Neural cell (in vitro differentiated cells): ENCODE measurements around the gene TRPT1. TPM values are rescaled to one million over a fixed set of nuclear protein-coding genes. Genes with fewer than 3 reads are reported as not detected.

ENCODE experiments used
- H2AFZ ChIP-seq: fragments of 200-600, 300-800 bp; sonication (generic), shearing (Covaris generic); 2 replicates; pipeline ENCODE4 v1.6.0; 2014; ENCODE audit warnings: low read depth, mild to moderate bottlenecking, antibody characterized with exemption, low read length, moderate library complexity
- H3F3A ChIP-seq: fragments of 200-600 bp; shearing (Covaris generic); 2 replicates; pipeline ENCODE4 v1.6.1; 2016; ENCODE audit warnings: mild to moderate bottlenecking, moderate library complexity, mixed read lengths, antibody characterized with exemption, low read length; ENCODE audit not compliant: insufficient read depth, poor library complexity, severe bottlenecking
- H3K27ac ChIP-seq: fragments of 200-600, 300-800 bp; sonication (generic), shearing (Covaris generic); 2 replicates; pipeline ENCODE4 v1.5.1; 2014; ENCODE audit warnings: mild to moderate bottlenecking, low read length, moderate library complexity
- H3K27me3 ChIP-seq: fragments of 300-800, 200-600 bp; sonication (generic), shearing (Covaris generic); 2 replicates; pipeline ENCODE4 v1.6.0; 2014; ENCODE audit warnings: mild to moderate bottlenecking, low read depth, low read length, moderate library complexity; ENCODE audit not compliant: insufficient read depth
- H3K36me3 ChIP-seq: fragments of 300-800, 200-600 bp; sonication (generic), shearing (Covaris generic); 2 replicates; pipeline ENCODE4 v1.5.1; 2014; ENCODE audit warnings: mild to moderate bottlenecking, antibody characterized with exemption, low read length, moderate library complexity; ENCODE audit not compliant: insufficient read depth
- H3K4me2 ChIP-seq: fragments of 300-800, 200-600 bp; sonication (generic), shearing (Covaris generic); 2 replicates; pipeline ENCODE4 v1.6.0; 2014; ENCODE audit warnings: mild to moderate bottlenecking, low read length
- H3K4me3 ChIP-seq: fragments of 300-800, 200-600 bp; sonication (generic), shearing (Covaris generic); 2 replicates; pipeline ENCODE4 v1.5.1; 2014; ENCODE audit warnings: mild to moderate bottlenecking, low read length, moderate library complexity
- H3K79me2 ChIP-seq: fragments of 200-600 bp; shearing (Covaris generic); replicated peaks from 2 replicates; pipeline ENCODE4 v1.6.0; 2014; ENCODE audit warnings: mild to moderate bottlenecking, low read length, moderate library complexity; ENCODE audit not compliant: insufficient read depth
- H3K9ac ChIP-seq: fragments of 300-800, 200-600 bp; sonication (generic), shearing (Covaris generic); 2 replicates; pipeline ENCODE4 v1.6.1; 2016; ENCODE audit warnings: mild to moderate bottlenecking, low read length, mixed read lengths
- H3K9me2 ChIP-seq: fragments of 200-600 bp; shearing (Covaris generic); 2 replicates; pipeline ENCODE4 v1.6.1; 2016; ENCODE audit warnings: mild to moderate bottlenecking, low read length, mixed read lengths; ENCODE audit not compliant: insufficient read depth
- H3K9me3 ChIP-seq: fragments of 200-600, 300-800 bp; sonication (generic), shearing (Covaris generic); 2 replicates; pipeline ENCODE4 v1.6.1; 2016; ENCODE audit warnings: mild to moderate bottlenecking, mixed run types, low read length, moderate library complexity, mixed read lengths
- H4K20me1 ChIP-seq: fragments of 200-600 bp; shearing (Covaris generic); 2 replicates; pipeline ENCODE4 v1.6.1; 2016; ENCODE audit warnings: mild to moderate bottlenecking, mixed run types; ENCODE audit not compliant: insufficient read depth
- EP300 ChIP-seq: fragments of 450-650 bp; conservative IDR thresholded peaks from 2 replicates; pipeline ENCODE4 v1.6.1; 2014; ENCODE audit warnings: antibody characterized with exemption, mild to moderate bottlenecking, moderate library complexity; ENCODE audit not compliant: poor library complexity, severe bottlenecking
- EZH2 ChIP-seq: fragments of 200-600, 300-800 bp; shearing (Covaris generic), sonication (generic); IDR thresholded peaks from 2 replicates; pipeline ENCODE4 v1.6.1; 2014; ENCODE audit warnings: antibody characterized with exemption, low read length, borderline replicate concordance, mild to moderate bottlenecking; ENCODE audit not compliant: insufficient read depth, poor library complexity, severe bottlenecking
- MXI1 ChIP-seq: fragments of 450-650 bp; conservative IDR thresholded peaks from 2 replicates; pipeline ENCODE4 v1.6.1; 2014; ENCODE audit warnings: antibody characterized with exemption, mild to moderate bottlenecking; ENCODE audit not compliant: poor library complexity, severe bottlenecking
- POLR2AphosphoS5 ChIP-seq: IDR thresholded peaks from 2 replicates; pipeline ENCODE4 v1.6.1; 2012
- RAD21 ChIP-seq: fragments of 450-650 bp; conservative IDR thresholded peaks from 2 replicates; pipeline ENCODE4 v1.6.1; 2014; ENCODE audit warnings: antibody characterized with exemption, mild to moderate bottlenecking, moderate library complexity
- SMC3 ChIP-seq: fragments of 450-650 bp; conservative IDR thresholded peaks from 2 replicates; pipeline ENCODE4 v1.6.1; 2014; ENCODE audit warnings: antibody characterized with exemption, mild to moderate bottlenecking, moderate library complexity; ENCODE audit not compliant: poor library complexity
- polyA plus RNA-seq: library from polyadenylated mRNA; depleted of rRNA; stranded (reverse); fragments of >200 nt; gene quantifications from 2 replicates; pipeline ENCODE4 v1.2.3, GENCODE V29; 2014
- TF ChIP-seq, protein P1 (sequence below): IDR thresholded peaks from 2 replicates; pipeline ENCODE4 v1.6.1; 2012; ENCODE audit warnings: borderline replicate concordance
- TF ChIP-seq, protein P2 (sequence below): fragments of 450-650 bp; IDR thresholded peaks from 2 replicates; pipeline ENCODE4 v1.5.1; 2014; ENCODE audit warnings: antibody characterized with exemption, mild to moderate bottlenecking, moderate library complexity; ENCODE audit not compliant: poor library complexity, severe bottlenecking

The TRPT1 gene
- polyA plus RNA-seq, 1 donor from 2014 or later: 67.2 TPM

GRCh38 chr11:64239662-64240434 lies 13.9 kb upstream of the TRPT1 start:
- H3F3A ChIP-seq: no peaks in the 10 kb centered on the region
- peak overlapping the region; percentile 94 for H3K27ac ChIP-seq
- no peaks in the 10 kb centered on the region for H3K9me3 ChIP-seq
- H3K4me2 ChIP-seq: peak overlapping the region; percentile 79
- no peaks in the 10 kb centered on the region for H3K27me3 ChIP-seq
- peak overlapping the region; percentile 97 for H3K4me3 ChIP-seq
- H3K36me3 ChIP-seq: no peaks in the 10 kb centered on the region
- H3K79me2 ChIP-seq: no peaks in the 10 kb centered on the region
- peak overlapping the region; percentile 66 for H2AFZ ChIP-seq
- H3K9ac ChIP-seq: peak overlapping the region; percentile 82
- no peaks in the 10 kb centered on the region for H3K9me2 ChIP-seq
- TF ChIP-seq MXI1: no peak
- no peak for TF ChIP-seq EZH2
- TF ChIP-seq, protein P1, sequence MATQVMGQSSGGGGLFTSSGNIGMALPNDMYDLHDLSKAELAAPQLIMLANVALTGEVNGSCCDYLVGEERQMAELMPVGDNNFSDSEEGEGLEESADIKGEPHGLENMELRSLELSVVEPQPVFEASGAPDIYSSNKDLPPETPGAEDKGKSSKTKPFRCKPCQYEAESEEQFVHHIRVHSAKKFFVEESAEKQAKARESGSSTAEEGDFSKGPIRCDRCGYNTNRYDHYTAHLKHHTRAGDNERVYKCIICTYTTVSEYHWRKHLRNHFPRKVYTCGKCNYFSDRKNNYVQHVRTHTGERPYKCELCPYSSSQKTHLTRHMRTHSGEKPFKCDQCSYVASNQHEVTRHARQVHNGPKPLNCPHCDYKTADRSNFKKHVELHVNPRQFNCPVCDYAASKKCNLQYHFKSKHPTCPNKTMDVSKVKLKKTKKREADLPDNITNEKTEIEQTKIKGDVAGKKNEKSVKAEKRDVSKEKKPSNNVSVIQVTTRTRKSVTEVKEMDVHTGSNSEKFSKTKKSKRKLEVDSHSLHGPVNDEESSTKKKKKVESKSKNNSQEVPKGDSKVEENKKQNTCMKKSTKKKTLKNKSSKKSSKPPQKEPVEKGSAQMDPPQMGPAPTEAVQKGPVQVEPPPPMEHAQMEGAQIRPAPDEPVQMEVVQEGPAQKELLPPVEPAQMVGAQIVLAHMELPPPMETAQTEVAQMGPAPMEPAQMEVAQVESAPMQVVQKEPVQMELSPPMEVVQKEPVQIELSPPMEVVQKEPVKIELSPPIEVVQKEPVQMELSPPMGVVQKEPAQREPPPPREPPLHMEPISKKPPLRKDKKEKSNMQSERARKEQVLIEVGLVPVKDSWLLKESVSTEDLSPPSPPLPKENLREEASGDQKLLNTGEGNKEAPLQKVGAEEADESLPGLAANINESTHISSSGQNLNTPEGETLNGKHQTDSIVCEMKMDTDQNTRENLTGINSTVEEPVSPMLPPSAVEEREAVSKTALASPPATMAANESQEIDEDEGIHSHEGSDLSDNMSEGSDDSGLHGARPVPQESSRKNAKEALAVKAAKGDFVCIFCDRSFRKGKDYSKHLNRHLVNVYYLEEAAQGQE: no peak
- no peaks in the 10 kb centered on the region for H4K20me1 ChIP-seq

DNA sequence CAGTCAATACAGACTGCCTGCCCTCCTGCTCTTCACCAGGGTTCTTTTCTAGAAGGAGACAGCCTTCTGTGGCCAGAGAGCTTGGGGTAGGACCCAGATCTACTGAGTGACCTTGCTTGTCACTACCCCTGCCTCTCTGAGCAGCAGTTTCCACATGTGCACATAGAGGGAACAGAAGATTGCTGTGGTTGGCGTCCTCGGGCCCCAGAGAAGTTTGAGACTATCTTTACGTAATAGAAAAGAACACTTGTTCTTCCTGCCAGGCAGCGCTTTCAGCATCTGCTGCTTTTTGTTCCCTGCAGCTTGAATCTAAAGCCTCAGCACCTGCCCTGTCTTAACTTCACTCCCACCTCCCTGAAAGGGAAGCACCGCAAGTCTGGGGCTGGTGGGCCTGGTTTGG lies 13.0 kb upstream of the TRPT1 start:
- H3K27ac ChIP-seq: no peak overlapping the region
- H2AFZ ChIP-seq: no peak overlapping the region
- H3K79me2 ChIP-seq: no peaks in the 10 kb centered on the region
- no peak overlapping the region for H3K4me3 ChIP-seq
- H3K9me3 ChIP-seq: no peaks in the 10 kb centered on the region
- no peaks in the 10 kb centered on the region for H3F3A ChIP-seq
- no peaks in the 10 kb centered on the region for H3K9me2 ChIP-seq
- TF ChIP-seq, protein P2, sequence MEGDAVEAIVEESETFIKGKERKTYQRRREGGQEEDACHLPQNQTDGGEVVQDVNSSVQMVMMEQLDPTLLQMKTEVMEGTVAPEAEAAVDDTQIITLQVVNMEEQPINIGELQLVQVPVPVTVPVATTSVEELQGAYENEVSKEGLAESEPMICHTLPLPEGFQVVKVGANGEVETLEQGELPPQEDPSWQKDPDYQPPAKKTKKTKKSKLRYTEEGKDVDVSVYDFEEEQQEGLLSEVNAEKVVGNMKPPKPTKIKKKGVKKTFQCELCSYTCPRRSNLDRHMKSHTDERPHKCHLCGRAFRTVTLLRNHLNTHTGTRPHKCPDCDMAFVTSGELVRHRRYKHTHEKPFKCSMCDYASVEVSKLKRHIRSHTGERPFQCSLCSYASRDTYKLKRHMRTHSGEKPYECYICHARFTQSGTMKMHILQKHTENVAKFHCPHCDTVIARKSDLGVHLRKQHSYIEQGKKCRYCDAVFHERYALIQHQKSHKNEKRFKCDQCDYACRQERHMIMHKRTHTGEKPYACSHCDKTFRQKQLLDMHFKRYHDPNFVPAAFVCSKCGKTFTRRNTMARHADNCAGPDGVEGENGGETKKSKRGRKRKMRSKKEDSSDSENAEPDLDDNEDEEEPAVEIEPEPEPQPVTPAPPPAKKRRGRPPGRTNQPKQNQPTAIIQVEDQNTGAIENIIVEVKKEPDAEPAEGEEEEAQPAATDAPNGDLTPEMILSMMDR: no peak
- TF ChIP-seq RAD21 (no peak), MXI1 (no peak), POLR2AphosphoS5 (no peak), EP300 (no peak), SMC3 (no peak)
- TF ChIP-seq, protein P1: no peak
- peaks cover 2% of the 10 kb centered on the region for H3K27me3 ChIP-seq
- H3K9ac ChIP-seq: no peak overlapping the region
- H3K4me2 ChIP-seq: no peak overlapping the region
- no peaks in the 10 kb centered on the region for H4K20me1 ChIP-seq
- H3K36me3 ChIP-seq: no peaks in the 10 kb centered on the region
